K562 (cell line): ENCODE data around the gene PLEKHN1. TPM values are rescaled to one million over a fixed set of nuclear protein-coding genes. Genes with fewer than 3 reads are reported as not detected.
A peak's percentile ranks its signal among the peaks of the same experiment; 100 is the strongest.

Experiments
- CXXC5 ChIP-seq: fragments of 250-450 bp; sonication (Bioruptor Pico); IDR thresholded peaks from 2 replicates; pipeline ENCODE4 v1.8.0; 2022; ENCODE audit warnings: inconsistent platforms, mild to moderate bottlenecking, moderate library complexity
- DLX4 ChIP-seq: fragments of 250-450 bp; sonication (Bioruptor Pico); IDR thresholded peaks from 2 replicates; pipeline ENCODE4 v1.6.1; 2021; ENCODE audit warnings: mild to moderate bottlenecking
- JUNB ChIP-seq: fragments of 450-650 bp; formaldehyde crosslinking; conservative IDR thresholded peaks from 2 replicates; pipeline ENCODE4 v1.4.0; 2020; ENCODE audit warnings: mild to moderate bottlenecking
- MCM3 ChIP-seq: fragments of 450-650 bp; IDR thresholded peaks from 2 replicates; pipeline ENCODE4 v1.6.1; 2016
- POU5F1 ChIP-seq: fragments of 150-350 bp; IDR thresholded peaks from 2 replicates; pipeline ENCODE4 v1.6.1; 2014; ENCODE audit warnings: borderline replicate concordance, low read length, low read depth, mild to moderate bottlenecking; ENCODE audit not compliant: partially characterized antibody
- TAF1 ChIP-seq: IDR thresholded peaks from 2 replicates; pipeline ENCODE4 v1.6.1; 2011; ENCODE audit warnings: mild to moderate bottlenecking, low read length, moderate library complexity; ENCODE audit not compliant: insufficient read depth, control insufficient read depth, severe bottlenecking; ENCODE audit errors: extremely low read depth
- TCF7 ChIP-seq: sonication (generic); IDR thresholded peaks from 2 replicates; pipeline ENCODE4 v1.6.1; 2016; ENCODE audit warnings: antibody characterized with exemption, borderline replicate concordance
- ZNF224 ChIP-seq: sonication (generic); formaldehyde crosslinking; IDR thresholded peaks from 2 replicates; pipeline ENCODE4 v1.8.0; 2022; ENCODE audit warnings: mild to moderate bottlenecking, missing genetic modification reagents
- ZNF347 ChIP-seq: fragments of 450-650 bp; formaldehyde crosslinking; IDR thresholded peaks from 2 replicates; pipeline ENCODE4 v1.4.0; 2020; ENCODE audit warnings: low read depth, mild to moderate bottlenecking, moderate library complexity
- ZNF444 ChIP-seq: fragments of 250-450 bp; sonication (Bioruptor Pico); IDR thresholded peaks from 2 replicates; pipeline ENCODE4 v1.4.0; 2020; ENCODE audit warnings: mild to moderate bottlenecking, moderate library complexity
- ZNF592 ChIP-seq: fragments of 450-650 bp; IDR thresholded peaks from 2 replicates; pipeline ENCODE4 v1.6.1; 2017; ENCODE audit warnings: antibody characterized with exemption, mild to moderate bottlenecking
- ZNF785 ChIP-seq: fragments of 250-450 bp; sonication (Bioruptor Pico); IDR thresholded peaks from 2 replicates; pipeline ENCODE4 v1.4.0; 2020; ENCODE audit warnings: mild to moderate bottlenecking
- polyA plus RNA-seq, 8 experiments: library from polyadenylated mRNA; depleted of rRNA in 4 of 8; stranded (reverse) in 5 of 8; unstranded in 3 of 8; fragments of >200 nt; fragmentation: Nextera tagmentation in 2 of 8; fragmentation: Illumina TruSeq in 1 of 8; extraction: Ambion mirVana in 2 of 8; extraction: Trizol in 1 of 8; gene quantifications; 2 replicates each; pipeline versions ENCODE4 v1.2.1 to v1.2.3, GENCODE V29; 2011 to 2014; ENCODE audit warnings: inconsistent platforms in 1 of 8, missing spikeins in 1 of 8
- total RNA-seq, 7 experiments: library from RNA; depleted of rRNA in 6 of 7; stranded (reverse); fragments of >200 nt in 6 of 7; fragmentation: Illumina TruSeq in 2 of 7; extraction: Trizol in 2 of 7; gene quantifications; 2 replicates each; pipeline versions ENCODE4 v1.2.1 to v1.2.3, GENCODE V29; 2011 to 2021; ENCODE audit warnings: low replicate concordance in 1 of 7
- TF ChIP-seq, protein P1 (sequence below): fragments of 250-450 bp; sonication (Bioruptor Pico); IDR thresholded peaks from 2 replicates; pipeline ENCODE4 v1.4.0; 2020; ENCODE audit warnings: mild to moderate bottlenecking, moderate library complexity

The PLEKHN1 gene
- total and polyA plus RNA-seq, 9 of the 15 experiments (the other 6 are each of a cell fraction or from before 2014, with no cell fraction given) = 0.07 to 1.5 (median 0.13) TPM; not detected in 2

- peak; percentile 83 for TF ChIP-seq ZNF592
- no peak for TF ChIP-seq ZNF444 (CRISPR knock-in tag)
- no peak for TF ChIP-seq MCM3
- no peak; the same call in none of the 2 replicates for TF ChIP-seq ZNF224 (CRISPR knock-in tag)
- no peak; the same call in 1 of the 2 replicates for TF ChIP-seq TCF7
- no peak for TF ChIP-seq POU5F1
- TF ChIP-seq TAF1 = no peak
- TF ChIP-seq JUNB (CRISPR knock-in tag) = peak; percentile 100
- peak; percentile 99 for TF ChIP-seq CXXC5 (CRISPR knock-in tag)
- TF ChIP-seq, protein P1, sequence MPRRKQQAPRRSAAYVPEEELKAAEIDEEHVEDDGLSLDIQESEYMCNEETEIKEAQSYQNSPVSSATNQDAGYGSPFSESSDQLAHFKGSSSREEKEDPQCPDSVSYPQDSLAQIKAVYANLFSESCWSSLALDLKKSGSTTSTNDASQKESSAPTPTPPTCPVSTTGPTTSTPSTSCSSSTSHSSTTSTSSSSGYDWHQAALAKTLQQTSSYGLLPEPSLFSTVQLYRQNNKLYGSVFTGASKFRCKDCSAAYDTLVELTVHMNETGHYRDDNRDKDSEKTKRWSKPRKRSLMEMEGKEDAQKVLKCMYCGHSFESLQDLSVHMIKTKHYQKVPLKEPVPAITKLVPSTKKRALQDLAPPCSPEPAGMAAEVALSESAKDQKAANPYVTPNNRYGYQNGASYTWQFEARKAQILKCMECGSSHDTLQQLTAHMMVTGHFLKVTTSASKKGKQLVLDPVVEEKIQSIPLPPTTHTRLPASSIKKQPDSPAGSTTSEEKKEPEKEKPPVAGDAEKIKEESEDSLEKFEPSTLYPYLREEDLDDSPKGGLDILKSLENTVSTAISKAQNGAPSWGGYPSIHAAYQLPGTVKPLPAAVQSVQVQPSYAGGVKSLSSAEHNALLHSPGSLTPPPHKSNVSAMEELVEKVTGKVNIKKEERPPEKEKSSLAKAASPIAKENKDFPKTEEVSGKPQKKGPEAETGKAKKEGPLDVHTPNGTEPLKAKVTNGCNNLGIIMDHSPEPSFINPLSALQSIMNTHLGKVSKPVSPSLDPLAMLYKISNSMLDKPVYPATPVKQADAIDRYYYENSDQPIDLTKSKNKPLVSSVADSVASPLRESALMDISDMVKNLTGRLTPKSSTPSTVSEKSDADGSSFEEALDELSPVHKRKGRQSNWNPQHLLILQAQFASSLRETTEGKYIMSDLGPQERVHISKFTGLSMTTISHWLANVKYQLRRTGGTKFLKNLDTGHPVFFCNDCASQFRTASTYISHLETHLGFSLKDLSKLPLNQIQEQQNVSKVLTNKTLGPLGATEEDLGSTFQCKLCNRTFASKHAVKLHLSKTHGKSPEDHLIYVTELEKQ (CRISPR knock-in tag) = no peak
- 0 out of 2 replicates have a peak, but pooled peaks have one; percentile 40 for TF ChIP-seq ZNF347 (CRISPR knock-in tag)
- TF ChIP-seq DLX4 (CRISPR knock-in tag) = no peak
- no peak for TF ChIP-seq ZNF785 (CRISPR knock-in tag)
Measured at GRCh38 chr1:1000357-1001056, 34.2 kb downstream of the PLEKHN1 start (continued).
